ENCODE results near the gene TAOK3. TPM values are rescaled to one million over a fixed set of nuclear protein-coding genes. Genes with fewer than 3 reads are reported as not detected.

Gene TAOK3
- total and polyA plus RNA-seq, 9 of the 15 experiments (the other 6 are each of a cell fraction or from before 2014, with no cell fraction given): 24.3 to 83.5 (median 47.1) TPM

DNA sequence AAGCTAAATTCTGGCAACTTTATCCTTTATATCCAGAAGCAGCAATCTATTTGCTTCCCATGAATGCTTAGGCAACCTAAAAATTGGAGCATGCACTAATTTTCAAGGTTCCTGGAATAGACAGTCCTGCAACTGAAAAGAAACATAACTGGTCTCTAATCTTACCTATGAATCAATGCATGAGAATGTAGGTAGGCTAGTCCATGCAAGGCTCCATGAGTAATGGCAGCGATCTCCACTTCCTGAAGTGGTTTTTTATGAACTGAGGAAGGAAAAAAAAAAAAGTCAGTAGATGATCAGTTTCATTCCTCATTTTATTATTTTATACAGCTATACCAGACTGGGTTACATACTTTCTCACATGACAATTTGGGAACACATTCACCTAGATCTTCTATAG lies 134.8 kb downstream of the TAOK3 start:
- Histone ChIP-seq H3K9me1 (ENCODE audit: control insufficient read depth, insufficient read depth, low read length) (no peaks in the 10 kb centered on the region), H3K27ac (ENCODE audit: extremely low read depth, low read depth, low read length) (no peak overlapping the region), H2AFZ (ENCODE audit: low read depth, low read length) (no peak overlapping the region), H3K36me3 (ENCODE audit: control insufficient read depth, insufficient read depth, low read length) (peaks cover 51% of the 10 kb centered on the region), H3K9ac (ENCODE audit: insufficient read depth in 1 of 2, low read depth in 2 of 2, low read length in 2 of 2) (no peak overlapping the region), H3K4me2 (ENCODE audit: insufficient read depth, low read length) (no peak overlapping the region), H3K79me2 (ENCODE audit: control insufficient read depth, insufficient read depth, low read length) (no peaks in the 10 kb centered on the region), H3K4me1 (replicated peaks in 1 of 2; ENCODE audit: control insufficient read depth in 2 of 2, insufficient read depth in 2 of 2, low read length in 2 of 2) (no peaks in the 10 kb centered on the region), H3K4me3 (no peak overlapping the region), H3K9me3 (replicated peaks; ENCODE audit: control insufficient read depth, insufficient read depth, low read depth, low read length) (no peaks in the 10 kb centered on the region), H4K20me1 (replicated peaks; ENCODE audit: control insufficient read depth, insufficient read depth, low read length) (no peaks in the 10 kb centered on the region), H3K27me3 (ENCODE audit: control insufficient read depth in 2 of 2, insufficient read depth in 2 of 2, low read length in 2 of 2) (no peaks in the 10 kb centered on the region)
- WGBS (ENCODE audit: insufficient coverage, low coverage, missing lambda C conversion rate): 85% methylated on average over 1 of the region's 1 CpG
- ATAC-seq (no peak), FAIRE-seq (no peak), DNase-seq (ENCODE audit: extremely low read depth in 1 of 4, low spot score in 3 of 4) (no peak)
- CTCF ChIA-PET (ENCODE audit: low intra/inter-chr PET ratio): no interaction called here
- in situ Hi-C loops (cut with MboI) (no loop called here), intact Hi-C loops (cut with micrococcal nuclease) (no loop called here)
- no TSS peak for BruUV-seq (replicated peaks)
- POLR2A ChIA-PET: no interaction called here
- no peak for TF ChIP-seq BDP1 (IDR thresholded peaks at IDR 0.05; ENCODE audit: insufficient read depth, insufficient read length)
- no peak for TF ChIP-seq SLC30A9 (CRISPR knock-in tag; IDR thresholded peaks at IDR 0.05)
- no peak for TF ChIP-seq LEF1 (IDR thresholded peaks at IDR 0.05)
- TF ChIP-seq FOXA3 (CRISPR knock-in tag; conservative IDR thresholded peaks at IDR 0.05 in 1 of 2, IDR thresholded peaks at IDR 0.05 in 1 of 2): no peak
- no peak for TF ChIP-seq FUS (optimal IDR thresholded peaks at IDR 0.05; ENCODE audit: low read depth, low read length)
- TF ChIP-seq, protein P1, sequence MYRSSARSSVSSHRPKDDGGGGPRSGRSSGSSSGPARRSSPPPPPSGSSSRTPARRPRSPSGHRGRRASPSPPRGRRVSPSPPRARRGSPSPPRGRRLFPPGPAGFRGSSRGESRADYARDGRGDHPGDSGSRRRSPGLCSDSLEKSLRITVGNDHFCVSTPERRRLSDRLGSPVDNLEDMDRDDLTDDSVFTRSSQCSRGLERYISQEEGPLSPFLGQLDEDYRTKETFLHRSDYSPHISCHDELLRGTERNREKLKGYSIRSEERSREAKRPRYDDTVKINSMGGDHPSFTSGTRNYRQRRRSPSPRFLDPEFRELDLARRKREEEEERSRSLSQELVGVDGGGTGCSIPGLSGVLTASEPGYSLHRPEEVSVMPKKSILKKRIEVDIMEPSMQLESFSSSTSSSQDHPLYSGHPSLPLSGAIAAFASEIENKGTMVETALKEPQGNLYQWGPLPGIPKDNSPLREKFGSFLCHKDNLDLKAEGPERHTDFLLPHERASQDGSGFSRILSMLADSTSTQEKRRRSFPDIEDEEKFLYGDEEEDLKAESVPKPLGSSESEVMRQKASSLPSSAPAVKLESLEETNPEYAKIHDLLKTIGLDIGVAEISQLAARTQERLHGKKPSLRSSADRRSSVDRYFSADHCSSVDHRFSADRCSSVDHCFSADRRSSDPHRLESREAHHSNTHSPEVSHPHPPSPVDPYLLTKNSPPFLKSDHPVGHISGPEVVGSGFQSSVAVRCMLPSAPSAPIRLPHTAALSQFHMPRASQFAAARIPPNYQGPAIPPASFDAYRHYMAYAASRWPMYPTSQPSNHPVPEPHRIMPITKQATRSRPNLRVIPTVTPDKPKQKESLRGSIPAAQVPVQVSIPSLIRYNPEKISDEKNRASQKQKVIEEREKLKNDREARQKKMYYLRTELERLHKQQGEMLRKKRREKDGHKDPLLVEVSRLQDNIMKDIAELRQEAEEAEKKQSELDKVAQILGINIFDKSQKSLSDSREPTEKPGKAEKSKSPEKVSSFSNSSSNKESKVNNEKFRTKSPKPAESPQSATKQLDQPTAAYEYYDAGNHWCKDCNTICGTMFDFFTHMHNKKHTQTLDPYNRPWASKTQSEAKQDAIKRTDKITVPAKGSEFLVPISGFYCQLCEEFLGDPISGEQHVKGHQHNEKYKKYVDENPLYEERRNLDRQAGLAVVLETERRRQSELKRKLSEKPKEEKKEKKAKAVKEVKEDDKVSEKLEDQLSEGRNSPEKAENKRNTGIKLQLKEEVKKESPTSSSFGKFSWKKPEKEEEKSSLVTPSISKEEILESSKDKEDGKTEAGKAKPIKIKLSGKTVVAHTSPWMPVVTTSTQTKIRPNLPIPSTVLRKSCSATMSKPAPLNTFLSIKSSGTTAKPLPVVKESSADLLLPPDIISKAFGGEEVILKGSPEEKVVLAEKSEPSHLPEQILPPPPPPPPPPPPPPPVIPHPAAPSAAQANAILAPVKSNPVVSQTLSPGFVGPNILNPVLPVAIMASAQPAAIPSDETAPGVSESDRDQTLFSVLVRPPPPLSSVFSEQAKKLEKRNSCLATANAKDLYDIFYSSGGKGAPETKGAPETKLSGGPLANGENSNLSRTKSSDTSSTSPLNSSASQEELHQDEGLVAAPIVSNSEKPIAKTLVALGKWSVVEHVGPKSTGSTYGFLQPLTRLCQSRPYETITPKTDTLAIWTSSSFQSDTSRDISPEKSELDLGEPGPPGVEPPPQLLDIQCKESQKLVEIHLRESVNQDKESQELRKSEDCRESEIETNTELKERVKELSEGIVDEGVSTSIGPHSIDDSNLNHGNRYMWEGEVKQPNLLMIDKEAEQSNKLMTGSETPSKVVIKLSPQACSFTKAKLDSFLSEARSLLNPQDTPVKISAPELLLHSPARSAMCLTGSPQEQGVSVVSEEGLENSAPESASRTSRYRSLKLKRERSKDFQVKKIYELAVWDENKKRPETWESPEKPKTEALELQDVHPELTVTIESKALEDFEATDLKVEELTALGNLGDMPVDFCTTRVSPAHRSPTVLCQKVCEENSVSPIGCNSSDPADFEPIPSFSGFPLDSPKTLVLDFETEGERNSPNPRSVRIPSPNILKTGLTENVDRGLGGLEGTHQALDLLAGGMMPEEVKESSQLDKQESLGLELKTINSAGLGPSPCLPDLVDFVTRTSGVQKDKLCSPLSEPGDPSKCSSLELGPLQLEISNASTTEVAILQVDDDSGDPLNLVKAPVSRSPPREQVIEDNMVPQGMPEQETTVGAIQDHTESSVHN (IDR thresholded peaks at IDR 0.05; ENCODE audit: borderline replicate concordance in 1 of 2, low read depth in 1 of 2): no peak

All from K562 (cell line).